HepG2 (cell line): ENCODE results near the gene USP35. TPM values are rescaled to one million over a fixed set of nuclear protein-coding genes. Genes with fewer than 3 reads are reported as not detected.

Experiments used
- ARID4A ChIP-seq: sonication (generic); formaldehyde crosslinking; IDR thresholded peaks from 2 replicates; pipeline ENCODE4 v1.5.0; 2020; ENCODE audit warnings: mild to moderate bottlenecking, missing genetic modification reagents, borderline replicate concordance
- ARNTL ChIP-seq: sonication (generic); formaldehyde crosslinking; IDR thresholded peaks from 2 replicates; pipeline ENCODE4 v1.4.0; 2020; ENCODE audit warnings: mild to moderate bottlenecking, missing genetic modification reagents
- PRMT3 ChIP-seq: sonication (generic); formaldehyde crosslinking; IDR thresholded peaks from 2 replicates; pipeline ENCODE4 v1.8.1; 2022; ENCODE audit warnings: low read depth, mild to moderate bottlenecking, moderate library complexity, missing genetic modification reagents, borderline replicate concordance
- ZBTB14 ChIP-seq: sonication (generic); formaldehyde crosslinking; IDR thresholded peaks from 2 replicates; pipeline ENCODE4 v1.4.0; 2020; ENCODE audit warnings: missing genetic modification reagents
- ZBTB4 ChIP-seq: sonication (generic); formaldehyde crosslinking; IDR thresholded peaks from 2 replicates; pipeline ENCODE4 v1.4.0; 2020; ENCODE audit warnings: missing genetic modification reagents, mild to moderate bottlenecking, borderline replicate concordance
- ZNF367 ChIP-seq: sonication (generic); formaldehyde crosslinking; IDR thresholded peaks from 2 replicates; pipeline ENCODE4 v1.4.0; 2020; ENCODE audit warnings: missing genetic modification reagents, borderline replicate concordance
- ZNF383 ChIP-seq: sonication (generic); formaldehyde crosslinking; IDR thresholded peaks from 2 replicates; pipeline ENCODE4 v1.4.0; 2020; ENCODE audit warnings: missing genetic modification reagents, mild to moderate bottlenecking, borderline replicate concordance
- ZNF484 ChIP-seq: sonication (generic); formaldehyde crosslinking; IDR thresholded peaks from 2 replicates; pipeline ENCODE4 v1.5.1; 2020; ENCODE audit warnings: mild to moderate bottlenecking, low read depth, missing genetic modification reagents, borderline replicate concordance
- ZNF543 ChIP-seq: sonication (generic); formaldehyde crosslinking; IDR thresholded peaks from 2 replicates; pipeline ENCODE4 v1.4.0; 2020; ENCODE audit warnings: mild to moderate bottlenecking, missing genetic modification reagents
- ZNF792 ChIP-seq: IDR thresholded peaks from 2 replicates; pipeline ENCODE4 v1.6.1; 2016
- ZNF850 ChIP-seq: sonication (generic); formaldehyde crosslinking; conservative IDR thresholded peaks from 2 replicates; pipeline ENCODE4 v1.9.0; 2021; ENCODE audit warnings: mild to moderate bottlenecking, missing genetic modification reagents
- polyA plus RNA-seq, 8 experiments: library from polyadenylated mRNA; depleted of rRNA in 3 of 8; stranded (reverse) in 7 of 8; unstranded in 1 of 8; fragments of >200 nt; fragmentation: Illumina TruSeq in 4 of 8; extraction: Trizol in 4 of 8; gene quantifications; 2 replicates each; pipeline versions ENCODE4 v1.2.1 to v1.2.3, GENCODE V29; 2011 to 2016; ENCODE audit warnings: low read depth in 4 of 8, missing spikeins in 1 of 8, mixed read lengths in 1 of 8; ENCODE audit not compliant: insufficient read depth in 1 of 8
- total RNA-seq, 5 experiments: library from RNA; depleted of rRNA; stranded (reverse); fragments of >200 nt; fragmentation: Illumina TruSeq; extraction: Trizol; gene quantifications; 2 replicates each; pipeline ENCODE4 v1.2.3, GENCODE V29; 2016; ENCODE audit warnings: low read depth in 1 of 5
- TF ChIP-seq, protein P1 (sequence below): sonication (generic); formaldehyde crosslinking; IDR thresholded peaks from 2 replicates; pipeline ENCODE4 v1.4.0; 2020; ENCODE audit warnings: missing genetic modification reagents
- TF ChIP-seq, protein P2 (sequence below), 2 experiments: sonication (generic) in 1 of 2; formaldehyde crosslinking in 1 of 2; IDR thresholded peaks; 2 replicates each; pipeline versions ENCODE4 v1.5.1 to v1.6.1; 2011 to 2020; ENCODE audit warnings: borderline replicate concordance in 1 of 2, low read depth in 1 of 2, low read length in 1 of 2, mild to moderate bottlenecking in 1 of 2, missing genetic modification reagents in 1 of 2, moderate library complexity in 1 of 2

Gene USP35
- total and polyA plus RNA-seq, 2 of the 13 experiments (the other 11 are each of a cell fraction or from before 2014, with no cell fraction given): 4.6 to 7.7 TPM

DNA sequence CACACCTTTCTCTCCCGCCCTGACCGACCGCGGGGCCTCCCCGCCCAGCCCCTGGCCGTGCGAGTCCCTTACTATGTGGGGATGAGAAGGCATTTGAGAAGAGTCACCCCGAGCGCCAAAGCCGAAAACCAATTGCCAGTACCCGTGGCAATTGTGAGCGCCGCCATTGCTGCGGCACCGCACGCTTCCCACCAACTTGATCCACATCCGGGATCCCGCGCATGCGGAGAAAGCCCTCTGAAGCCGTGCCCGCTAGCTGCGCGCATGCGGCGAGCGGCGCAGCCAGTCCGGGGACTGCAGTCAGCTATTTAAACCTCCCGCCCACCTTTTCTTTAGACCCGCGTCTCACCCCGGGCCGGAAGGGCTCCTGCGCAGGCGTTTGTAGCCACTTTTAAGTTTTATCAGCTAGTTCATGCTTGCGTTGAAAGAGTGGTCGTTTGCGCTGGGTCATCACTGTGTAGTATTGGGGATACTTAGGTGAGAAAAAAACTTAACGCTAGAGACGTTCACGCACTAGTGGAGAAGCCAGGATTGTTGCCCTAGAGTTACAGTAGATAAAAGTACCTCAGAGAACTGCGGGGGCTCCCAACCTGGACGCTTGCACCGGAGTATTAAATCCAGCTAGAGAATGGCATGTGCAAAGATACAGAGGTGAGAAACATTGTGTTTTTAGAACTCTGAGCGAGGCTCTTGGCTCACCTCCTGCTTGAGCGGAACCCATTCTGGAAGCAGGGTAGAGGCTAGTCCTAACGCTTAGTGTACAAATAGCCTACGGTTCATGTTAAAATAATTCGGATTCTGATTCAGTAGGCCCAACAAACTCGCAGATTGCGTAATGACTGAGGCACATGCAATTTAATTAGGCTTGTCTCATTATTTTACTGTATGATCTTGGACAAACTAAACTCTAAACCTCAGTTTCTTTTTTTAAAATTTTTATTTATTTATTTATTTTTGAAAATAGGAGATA is 49.0 kb upstream of the USP35 start, which contains the start of gene ALG8 (continued):
- no peak for TF ChIP-seq ZNF543 (CRISPR knock-in tag)
- TF ChIP-seq ARNTL: peak; percentile 44; the same call in 1 of the 2 replicates
- TF ChIP-seq, protein P1, sequence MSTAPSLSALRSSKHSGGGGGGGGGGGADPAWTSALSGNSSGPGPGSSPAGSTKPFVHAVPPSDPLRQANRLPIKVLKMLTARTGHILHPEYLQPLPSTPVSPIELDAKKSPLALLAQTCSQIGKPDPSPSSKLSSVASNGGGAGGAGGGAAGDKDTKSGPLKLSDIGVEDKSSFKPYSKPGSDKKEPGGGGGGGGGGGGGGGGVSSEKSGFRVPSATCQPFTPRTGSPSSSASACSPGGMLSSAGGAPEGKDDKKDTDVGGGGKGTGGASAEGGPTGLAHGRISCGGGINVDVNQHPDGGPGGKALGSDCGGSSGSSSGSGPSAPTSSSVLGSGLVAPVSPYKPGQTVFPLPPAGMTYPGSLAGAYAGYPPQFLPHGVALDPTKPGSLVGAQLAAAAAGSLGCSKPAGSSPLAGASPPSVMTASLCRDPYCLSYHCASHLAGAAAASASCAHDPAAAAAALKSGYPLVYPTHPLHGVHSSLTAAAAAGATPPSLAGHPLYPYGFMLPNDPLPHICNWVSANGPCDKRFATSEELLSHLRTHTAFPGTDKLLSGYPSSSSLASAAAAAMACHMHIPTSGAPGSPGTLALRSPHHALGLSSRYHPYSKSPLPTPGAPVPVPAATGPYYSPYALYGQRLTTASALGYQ (CRISPR knock-in tag): peak; percentile 67; the same call in 1 of the 2 replicates
- TF ChIP-seq ZBTB4: peak; percentile 79; the same call in 1 of the 2 replicates
- no peak for TF ChIP-seq ZNF484 (CRISPR knock-in tag)
- no peak for TF ChIP-seq ZNF850 (CRISPR knock-in tag)
- TF ChIP-seq, protein P2, sequence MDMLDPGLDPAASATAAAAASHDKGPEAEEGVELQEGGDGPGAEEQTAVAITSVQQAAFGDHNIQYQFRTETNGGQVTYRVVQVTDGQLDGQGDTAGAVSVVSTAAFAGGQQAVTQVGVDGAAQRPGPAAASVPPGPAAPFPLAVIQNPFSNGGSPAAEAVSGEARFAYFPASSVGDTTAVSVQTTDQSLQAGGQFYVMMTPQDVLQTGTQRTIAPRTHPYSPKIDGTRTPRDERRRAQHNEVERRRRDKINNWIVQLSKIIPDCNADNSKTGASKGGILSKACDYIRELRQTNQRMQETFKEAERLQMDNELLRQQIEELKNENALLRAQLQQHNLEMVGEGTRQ (IDR thresholded peaks at IDR 0.05; ENCODE audit: low read depth, low read length): no peak
- TF ChIP-seq, protein P2 (CRISPR knock-in tag; IDR thresholded peaks at IDR 0.05; ENCODE audit: borderline replicate concordance): no peak
- TF ChIP-seq ZNF383 (CRISPR knock-in tag): no peak
- peak; percentile 87; the same call in 1 of the 2 replicates for TF ChIP-seq PRMT3
- peak; percentile 97 for TF ChIP-seq ARID4A (CRISPR knock-in tag)
- peak; percentile 35 for TF ChIP-seq ZBTB14 (CRISPR knock-in tag)
- TF ChIP-seq ZNF792: peak; percentile 91
- peak; percentile 92; the same call in 1 of the 2 replicates for TF ChIP-seq ZNF367 (CRISPR knock-in tag)
